Measurements from ENCODE around the gene AKAP6.
A peak's percentile ranks its signal among the peaks of the same experiment; 100 is the strongest.

The AKAP6 gene

DNA sequence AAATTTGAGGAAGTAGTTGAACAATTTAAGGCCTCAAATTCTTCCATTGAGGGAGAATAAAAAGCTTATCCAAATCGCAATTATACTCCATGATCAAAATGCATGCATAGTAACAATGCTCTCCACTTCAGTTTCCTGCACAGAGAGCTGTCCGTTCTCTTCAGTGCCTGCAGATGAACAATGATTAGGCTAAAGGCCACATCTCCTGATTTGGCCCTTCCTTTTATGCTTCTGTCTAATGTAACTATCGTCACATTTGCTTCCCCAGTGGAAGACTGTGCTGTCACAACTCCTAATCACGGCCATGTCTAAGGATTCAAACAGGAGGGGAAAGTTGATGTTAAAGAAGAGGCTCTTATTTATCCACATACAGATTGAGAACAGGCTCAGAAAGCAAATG, 496.0 kb downstream of the AKAP6 start:
- no peak for DNase-seq (ENCODE audit: low spot score)

DNA sequence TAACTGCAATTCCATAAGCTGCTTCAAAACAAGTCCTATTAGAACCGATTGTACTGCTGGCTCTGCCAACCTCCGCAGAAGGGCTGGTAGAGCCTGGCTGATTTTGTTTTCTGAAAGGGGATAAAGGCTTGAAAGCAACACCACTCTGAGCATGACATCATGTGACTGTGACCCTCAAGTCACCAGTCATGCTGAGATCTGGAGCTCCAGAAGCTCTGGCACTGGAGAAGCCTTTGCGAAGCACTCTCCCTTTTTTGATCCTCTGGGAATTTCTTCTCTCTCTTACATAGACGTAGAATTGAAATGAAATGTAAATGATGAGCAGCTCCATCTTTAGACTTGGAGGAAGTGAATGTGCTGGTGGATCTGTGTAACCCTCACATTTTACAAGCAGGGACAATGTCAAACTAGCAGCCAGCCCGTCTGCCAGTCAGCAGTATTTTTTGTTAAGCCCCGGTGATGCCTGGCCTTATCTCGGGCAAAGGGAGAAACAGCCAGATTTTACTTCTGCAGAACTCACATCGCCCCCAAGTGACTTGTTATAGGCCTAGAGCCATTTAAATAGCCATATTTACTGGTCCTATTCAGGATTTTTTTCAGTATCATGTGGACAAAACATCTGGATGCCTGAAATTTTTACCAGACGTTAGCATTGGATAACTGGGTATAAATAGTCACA, 497.4 kb downstream of the AKAP6 start:
- no peak for DNase-seq (ENCODE audit: low spot score)

DNA sequence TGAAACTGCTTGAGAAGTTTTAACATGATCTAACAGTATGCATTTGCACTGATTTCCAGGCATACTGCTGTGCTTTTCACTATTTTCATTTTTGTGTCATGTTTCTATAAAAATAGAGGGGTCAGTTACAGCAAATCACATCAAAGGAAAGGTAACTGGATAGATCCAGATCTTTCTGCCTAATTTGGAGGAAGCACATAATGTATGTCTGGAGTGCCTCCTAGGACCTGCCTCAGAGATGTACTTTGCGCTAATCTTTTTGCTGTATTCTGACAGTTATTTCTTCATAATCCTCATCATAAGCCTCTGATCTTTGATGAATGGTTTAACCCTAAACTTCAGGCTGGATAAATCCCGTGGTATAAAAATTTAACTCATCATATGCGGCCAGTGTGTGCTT, 498.4 kb downstream of the AKAP6 start:
- DNase-seq (ENCODE audit: low spot score), result no peak

DNA sequence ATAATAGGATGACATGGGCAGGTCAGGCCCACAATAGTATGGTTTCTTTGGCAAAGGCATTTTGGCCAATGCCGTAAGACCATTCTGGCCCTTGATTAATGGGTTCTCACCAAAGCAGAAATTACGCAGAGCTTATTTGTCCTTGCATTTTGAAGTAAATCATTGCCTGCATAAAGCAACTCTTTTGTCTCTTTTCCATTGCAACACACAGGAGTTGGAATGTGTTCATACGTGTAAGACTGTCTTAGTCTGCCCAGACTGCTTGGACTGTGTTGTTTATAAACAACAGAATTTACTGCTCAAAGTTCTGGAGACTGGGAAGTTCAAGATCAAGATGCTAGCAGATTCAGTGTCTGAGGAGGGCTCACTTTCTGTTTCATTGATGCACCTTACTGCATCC, 506.8 kb downstream of the AKAP6 start:
- DNase-seq (ENCODE audit: low spot score), result no peak

DNA sequence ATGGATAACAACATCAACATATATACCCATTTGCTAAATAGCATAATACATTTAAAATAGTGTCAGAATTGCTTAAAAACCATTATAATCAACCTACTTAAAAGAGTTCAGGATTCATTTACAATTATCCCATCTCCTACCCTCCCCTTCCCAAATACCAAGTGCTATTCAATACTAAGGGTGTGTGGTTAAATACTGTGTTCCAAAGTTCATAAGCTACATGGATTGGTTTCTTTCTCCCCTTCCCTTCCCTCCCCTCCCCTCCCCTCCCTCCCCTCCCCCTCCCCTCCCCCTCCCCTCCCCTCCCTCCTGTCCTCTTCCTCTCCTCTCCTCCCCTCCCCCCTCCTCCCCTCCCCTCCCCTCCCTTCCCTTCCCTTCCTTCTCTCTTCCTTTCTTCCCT, 512.6 kb downstream of the AKAP6 start:
- DNase-seq (ENCODE audit: low spot score), result no peak

DNA sequence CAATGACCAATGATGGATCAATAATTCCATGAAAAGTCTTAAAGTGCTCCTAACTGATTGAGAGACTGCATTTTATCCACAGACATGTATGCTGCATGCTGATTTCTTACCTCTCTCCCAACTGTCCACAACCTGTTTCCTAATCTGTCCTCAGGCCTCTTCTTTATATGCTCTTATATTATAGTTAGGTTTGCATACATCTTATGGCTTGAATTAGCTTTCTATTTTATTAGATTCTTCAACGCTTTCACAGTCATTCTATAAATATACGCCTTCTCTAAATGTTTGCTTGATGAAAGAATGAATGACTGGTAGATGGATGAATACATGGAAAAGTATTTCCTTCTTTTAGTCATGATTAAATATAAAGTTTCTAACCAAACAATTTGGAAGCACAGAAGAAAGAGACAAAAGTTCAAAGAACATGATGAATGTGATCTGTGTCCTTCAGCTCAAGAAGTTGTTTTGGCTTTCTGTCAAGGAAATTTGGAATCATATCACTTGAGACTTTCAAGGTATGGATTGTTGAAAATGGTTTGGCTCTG, 517.8 kb downstream of the AKAP6 start:
- no peak for DNase-seq (ENCODE audit: low spot score)

DNA sequence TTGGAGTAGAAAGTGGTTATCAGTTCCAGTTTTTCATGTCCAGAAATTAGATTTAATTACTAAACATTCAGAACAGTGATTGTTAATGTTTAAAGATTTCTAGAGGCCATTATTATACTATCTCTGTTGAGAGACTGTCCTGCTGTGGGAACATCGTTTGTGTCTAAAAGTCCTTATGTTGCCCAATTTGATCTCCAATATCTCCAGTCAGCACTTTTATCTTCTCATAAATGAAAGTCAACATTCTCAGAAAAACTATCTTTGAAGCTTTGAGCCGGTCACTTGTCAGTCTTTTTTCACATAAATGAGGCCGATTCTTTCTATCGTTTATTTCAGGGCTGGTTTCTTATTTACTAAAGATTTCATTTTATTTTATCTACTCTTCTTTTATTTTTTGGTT, 518.8 kb downstream of the AKAP6 start:
- DNase-seq (ENCODE audit: low spot score), result no peak

DNA sequence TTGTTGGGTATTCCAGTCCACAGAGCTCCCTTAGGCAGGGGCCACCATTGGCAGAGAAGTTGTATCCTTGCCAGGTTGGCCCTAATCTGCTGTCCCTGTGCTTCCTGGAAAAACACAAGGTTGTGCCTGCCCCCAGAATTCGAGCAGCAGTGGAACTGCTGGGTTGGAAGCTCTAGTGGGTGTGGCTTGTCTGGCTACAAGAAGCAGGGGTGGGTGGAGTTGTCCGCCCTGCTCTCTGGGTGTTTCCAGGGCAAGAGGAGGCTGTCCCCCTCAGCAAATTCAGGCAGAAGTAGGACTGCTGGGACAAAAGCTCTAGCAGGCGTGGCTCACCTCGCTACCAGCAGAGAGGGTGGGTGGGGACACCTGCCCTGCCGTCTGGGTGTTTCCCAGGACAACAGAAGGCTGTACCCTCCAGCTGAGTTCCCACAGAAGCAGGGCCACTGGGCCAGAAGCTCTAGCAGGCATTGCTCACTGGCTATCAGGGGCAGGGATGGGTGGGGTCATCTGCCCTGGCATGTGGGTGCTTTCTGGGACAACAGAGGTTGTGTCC, 536.8 kb downstream of the AKAP6 start:
- no peak for DNase-seq (ENCODE audit: low spot score)

DNA sequence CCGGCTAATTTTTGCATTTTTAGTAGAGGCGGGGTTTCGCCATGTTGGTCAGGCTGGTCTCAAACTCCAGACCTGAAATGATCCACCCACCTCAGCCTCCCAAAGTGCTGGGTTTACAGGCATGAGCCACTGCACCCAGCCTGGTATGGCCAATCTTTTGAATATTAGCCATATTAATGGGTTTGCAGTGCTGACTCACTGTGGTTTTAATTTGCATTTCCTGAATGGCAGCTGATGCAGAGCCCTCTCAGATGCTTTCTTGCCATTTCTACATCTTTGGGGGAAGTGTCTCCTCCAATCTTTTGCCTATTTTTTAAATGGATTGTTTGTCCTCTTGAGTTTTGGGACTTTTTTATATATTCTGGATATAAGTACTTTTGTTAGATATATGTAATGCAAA, 554.1 kb downstream of the AKAP6 start:
- peak; percentile 48 for DNase-seq (ENCODE audit: low spot score)

All from kidney tubule cell (primary cell).